SK-N-SH (cell line): ENCODE results near the gene SYNGR2. TPM values are rescaled to one million over a fixed set of nuclear protein-coding genes. Genes with fewer than 3 reads are reported as not detected.

Experiments used
- CTCF ChIA-PET: fragments of 300-600, 350-600 bp; formaldehyde crosslinking; extraction: SDS; loops from one replicate; lab custom pipeline; 2021; lab: Yijun Ruan, JAX
- POLR2A ChIA-PET: fragments of 350-600 bp; sonication (Branson Sonifier 250); formaldehyde crosslinking; extraction: SDS; loops from one replicate; lab custom pipeline; 2020; ENCODE audit warnings: antibody characterized with exemption, inconsistent platforms; lab: Yijun Ruan, JAX
- DNase-seq: peaks from one replicate; pipeline ENCODE4 v3.0.0; 2012
- H2AFZ ChIP-seq: fragments of 200-600 bp; sonication (generic); 2 replicates; pipeline ENCODE4 v1.8.1; 2016; ENCODE audit warnings: antibody characterized with exemption, mild to moderate bottlenecking, low read depth
- H3F3A ChIP-seq: fragments of 200-600 bp; sonication (generic); replicated peaks from 2 replicates; pipeline ENCODE3; 2016; ENCODE audit warnings: antibody characterized with exemption, mild to moderate bottlenecking; ENCODE audit not compliant: insufficient read depth
- H3K27ac ChIP-seq, 2 experiments: fragments of 200-500 bp in 1 of 2; fragments of 200-600 bp in 1 of 2; sonication (Bioruptor generic) in 1 of 2; sonication (generic), shearing (Covaris generic) in 1 of 2; 2 replicates each; pipeline versions ENCODE4 v1.5.1 to v1.6.1; 2014 to 2016; ENCODE audit warnings: low read depth in 2 of 2, inconsistent platforms in 1 of 2, low read length in 1 of 2, mild to moderate bottlenecking in 1 of 2, mixed read lengths in 1 of 2
- H3K27me3 ChIP-seq: fragments of 200-600 bp; sonication (generic), shearing (Covaris generic); 2 replicates; pipeline ENCODE4 v1.6.1; 2016; ENCODE audit warnings: mixed run types; ENCODE audit not compliant: insufficient read depth
- H3K36me3 ChIP-seq, 2 experiments: fragments of 200-500 bp in 1 of 2; fragments of 200-600 bp in 1 of 2; sonication (Bioruptor generic) in 1 of 2; sonication (generic) in 1 of 2; replicated peaks in 1 of 2; 2 replicates each; pipeline versions ENCODE3 to v1.5.1; 2014 to 2016; ENCODE audit warnings: low read length in 1 of 2, mild to moderate bottlenecking in 1 of 2; ENCODE audit not compliant: insufficient read depth in 2 of 2, control insufficient read depth in 1 of 2
- H3K4me1 ChIP-seq, 2 experiments: fragments of 200-500 bp in 1 of 2; fragments of 200-600 bp in 1 of 2; sonication (Bioruptor generic) in 1 of 2; sonication (generic), shearing (Covaris generic) in 1 of 2; 2 replicates each; pipeline versions ENCODE4 v1.5.1 to v1.6.1; 2014 to 2016; ENCODE audit warnings: low read depth in 1 of 2, low read length in 1 of 2, mixed run types in 1 of 2; ENCODE audit not compliant: insufficient read depth in 2 of 2, control insufficient read depth in 1 of 2
- H3K4me2 ChIP-seq: fragments of 200-600 bp; sonication (generic), shearing (Covaris generic); 2 replicates; pipeline ENCODE4 v1.6.1; 2017; ENCODE audit warnings: mixed run types
- H3K4me3 ChIP-seq, 2 experiments: fragments of 200-500 bp in 1 of 2; fragments of 200-600 bp in 1 of 2; sonication (Bioruptor generic) in 1 of 2; sonication (generic), shearing (Covaris generic) in 1 of 2; 2 replicates each; pipeline versions ENCODE4 v1.5.1 to v1.8.1; 2014 to 2016; ENCODE audit warnings: low read depth in 2 of 2, inconsistent platforms in 1 of 2, low read length in 1 of 2, mild to moderate bottlenecking in 1 of 2, mixed read lengths in 1 of 2, moderate library complexity in 1 of 2
- H3K79me2 ChIP-seq: fragments of 200-600 bp; sonication (generic); 2 replicates; pipeline ENCODE4 v1.8.1; 2017; ENCODE audit warnings: mild to moderate bottlenecking; ENCODE audit not compliant: insufficient read depth
- H3K9ac ChIP-seq: fragments of 200-600 bp; sonication (generic); 2 replicates; pipeline ENCODE4 v1.6.1; 2017; ENCODE audit warnings: mixed run types
- H3K9me2 ChIP-seq: fragments of 200-600 bp; sonication (generic); 2 replicates; pipeline ENCODE4 v1.6.1; 2017; ENCODE audit warnings: mixed run types
- H3K9me3 ChIP-seq: fragments of 200-600 bp; sonication (generic); 2 replicates; pipeline ENCODE4 v1.6.1; 2017; ENCODE audit warnings: mixed run types, mild to moderate bottlenecking, moderate library complexity
- H4K20me1 ChIP-seq: fragments of 200-600 bp; sonication (generic); 2 replicates; pipeline ENCODE4 v1.6.1; 2017; ENCODE audit warnings: mild to moderate bottlenecking, mixed run types; ENCODE audit not compliant: insufficient read depth
- CHD2 ChIP-seq: fragments of 150-350 bp; IDR thresholded peaks from 2 replicates; pipeline ENCODE4 v1.6.1; 2018; ENCODE audit warnings: low read length; ENCODE audit not compliant: partially characterized antibody
- CTCF ChIP-seq: fragments of 200-600 bp; sonication (generic); IDR thresholded peaks from 2 replicates; pipeline ENCODE4 v1.6.1; 2017; ENCODE audit warnings: antibody characterized with exemption, mild to moderate bottlenecking, moderate library complexity
- ELF1 ChIP-seq: IDR thresholded peaks from 2 replicates; pipeline ENCODE4 v1.4.0; 2012
- EP300 ChIP-seq, 2 experiments: IDR thresholded peaks; 2 replicates each; pipeline versions ENCODE4 v1.4.0 to v1.6.1; 2012; ENCODE audit warnings: borderline replicate concordance in 1 of 2, low read depth in 1 of 2, low read length in 1 of 2
- EZH2phosphoT487 ChIP-seq: fragments of 200-600 bp; sonication (generic); IDR thresholded peaks from 2 replicates; pipeline ENCODE4 v1.6.1; 2017; ENCODE audit warnings: low read depth, mixed run types, mild to moderate bottlenecking, antibody characterized with exemption, moderate library complexity, borderline replicate concordance
- FOXM1 ChIP-seq: IDR thresholded peaks from 2 replicates; pipeline ENCODE4 v1.4.0; 2012; ENCODE audit warnings: low read depth, mild to moderate bottlenecking
- GABPA ChIP-seq: IDR thresholded peaks from 2 replicates; pipeline ENCODE4 v1.4.0; 2012; ENCODE audit warnings: low read depth, mild to moderate bottlenecking
- IRF3 ChIP-seq: fragments of 150-350 bp; IDR thresholded peaks from 2 replicates; pipeline ENCODE4 v1.6.1; 2016; ENCODE audit warnings: mild to moderate bottlenecking, low read depth, low read length
- MEF2A ChIP-seq: IDR thresholded peaks from 2 replicates; pipeline ENCODE4 v1.4.0; 2012; ENCODE audit warnings: low read depth, borderline replicate concordance
- MXI1 ChIP-seq: IDR thresholded peaks from 2 replicates; pipeline ENCODE4 v1.6.1; 2012; ENCODE audit warnings: mild to moderate bottlenecking, low read depth, low read length, improper control_type of control experiment
- PBX3 ChIP-seq: IDR thresholded peaks from 2 replicates; pipeline ENCODE4; 2012
- TAF1 ChIP-seq: IDR thresholded peaks from 2 replicates; pipeline ENCODE4 v1.6.1; 2012; ENCODE audit warnings: low read depth, mild to moderate bottlenecking, low read length, moderate library complexity, borderline replicate concordance
- TEAD4 ChIP-seq: IDR thresholded peaks from 2 replicates; pipeline ENCODE4 v1.4.0; 2012; ENCODE audit warnings: mild to moderate bottlenecking, borderline replicate concordance; ENCODE audit not compliant: insufficient read depth
- USF2 ChIP-seq: fragments of 150-350 bp; IDR thresholded peaks from 2 replicates; pipeline ENCODE4 v1.6.1; 2017; ENCODE audit warnings: antibody characterized with exemption, low read length, low read depth, borderline replicate concordance
- WGBS: methylation state at CpG from one replicate; pipeline ENCODE4 v1.1.6; 2017; ENCODE audit warnings: low lambda C conversion rate; 5-methylcytosine and 5-hydroxymethylcytosine counted together
- polyA plus RNA-seq, 3 experiments: library from polyadenylated mRNA; depleted of rRNA; stranded (reverse); fragments of >200 nt; gene quantifications; 2 replicates each; pipeline ENCODE4 v1.2.3, GENCODE V29; 2012

SYNGR2 gene
- polyA plus RNA-seq, 1 of the 3 experiments (the other 2 are of a cell fraction) = 181 TPM

- Histone ChIP-seq H3K27me3 (no peaks in the 10 kb centered on the region), H3K36me3 (peaks cover 0 to 23% of the 10 kb centered on the region in 2 experiments), H3K4me3 (no peak overlapping the region), H2AFZ (no peak overlapping the region), H3K9me2 (no peaks in the 10 kb centered on the region), H4K20me1 (peaks cover 14% of the 10 kb centered on the region; the same call in 1 of the 2 replicates), H3K9ac (no peak overlapping the region), H3K79me2 (no peaks in the 10 kb centered on the region), H3K4me2 (no peak overlapping the region), H3F3A (peaks cover 13% of the 10 kb centered on the region), H3K4me1 (peaks cover 8 to 17% of the 10 kb centered on the region in 2 experiments; a peak in 2 of 4 replicates), H3K9me3 (no peaks in the 10 kb centered on the region), H3K27ac (no peak overlapping the region; a peak in 1 of 4 replicates)
- ChIA-PET POLR2A (no interaction called here), CTCF (interaction anchor here (1.1 to 8.3 kb wide), 5 partner anchors 8 to 79 kb away, joined by 4 to 131 read pairs (median 7); partner anchors contain the start of genes AFMID and TK1)
- TF ChIP-seq PBX3 (0 out of 2 replicates have a peak, but pooled peaks have one; percentile 11), TAF1 (no peak), FOXM1 (no peak), ELF1 (no peak), EZH2phosphoT487 (no peak), MXI1 (no peak), USF2 (no peak)
- 79% methylated on average over 19 of the region's 19 CpGs for WGBS
- DNase-seq = no peak
Measured at GRCh38 chr17:78172249-78173051, 4.1 kb downstream of the SYNGR2 start.

GRCh38 chr17:78173097-78173715 lies 4.8 kb downstream of the SYNGR2 start:
- no peak overlapping the region for H3K4me2 ChIP-seq
- TF ChIP-seq PBX3 = no peak
- TF ChIP-seq FOXM1 = no peak
- no peak for TF ChIP-seq GABPA
- TF ChIP-seq ELF1 = no peak
- TF ChIP-seq CHD2 = no peak
- no peak for TF ChIP-seq TEAD4
- TF ChIP-seq EP300 (IDR thresholded peaks at IDR 0.05; ENCODE audit: borderline replicate concordance in 1 of 2, low read depth in 1 of 2, low read length in 1 of 2) = no peak
- no peak for TF ChIP-seq IRF3
- no peak for TF ChIP-seq CTCF
- no peak for TF ChIP-seq MEF2A

More at GRCh38 chr17:78173097-78173715, 4.8 kb downstream of the SYNGR2 start:
- ChIA-PET POLR2A (no interaction called here), CTCF (interaction anchor here (1.1 to 8.3 kb wide), 5 partner anchors 9 to 77 kb away, joined by 3 to 131 read pairs (median 5); partner anchors contain the start of genes AFMID and TK1)
- DNase-seq = no peak
- no peak overlapping the region for H3K4me3 ChIP-seq
- no peaks in the 10 kb centered on the region for H3K9me3 ChIP-seq
- peaks cover 0 to 23% of the 10 kb centered on the region in 2 experiments for H3K36me3 ChIP-seq
- no peaks in the 10 kb centered on the region for H3K79me2 ChIP-seq
- H2AFZ ChIP-seq = no peak overlapping the region
- 92% methylated on average over 11 of the region's 11 CpGs for WGBS
- peaks cover 8 to 14% of the 10 kb centered on the region in 2 experiments; a peak in 2 of 4 replicates for H3K4me1 ChIP-seq
- peaks cover 13% of the 10 kb centered on the region for H3F3A ChIP-seq
- no peaks in the 10 kb centered on the region for H3K27me3 ChIP-seq
- H3K9ac ChIP-seq = no peak overlapping the region
- no peak overlapping the region; a peak in 1 of 4 replicates for H3K27ac ChIP-seq
- H4K20me1 ChIP-seq = peaks cover 14% of the 10 kb centered on the region; the same call in 1 of the 2 replicates
- no peaks in the 10 kb centered on the region for H3K9me2 ChIP-seq
